GM12865 (cell line): Measurements from ENCODE around the gene ELOVL5.

Source experiments
- DNase-seq: peaks from one replicate; pipeline ENCODE4 v3.0.0; 2010; ENCODE audit warnings: low read depth
- H3K4me3 ChIP-seq: 2 replicates; pipeline ENCODE4 v1.5.1; 2011; ENCODE audit warnings: mild to moderate bottlenecking, low read depth, low read length, control low read depth
- TF ChIP-seq, protein P1 (sequence below): IDR thresholded peaks from 2 replicates; pipeline ENCODE4 v1.5.1; 2011; ENCODE audit warnings: low read length, control low read depth, low read depth, inconsistent platforms; ENCODE audit not compliant: insufficient read depth; ENCODE audit errors: missing control alignments

The ELOVL5 gene

GRCh38 chr6:53369876-53370515 is 21.2 kb upstream of the ELOVL5 start:
- H3K4me3 ChIP-seq: no peak overlapping the region
- TF ChIP-seq, protein P1, sequence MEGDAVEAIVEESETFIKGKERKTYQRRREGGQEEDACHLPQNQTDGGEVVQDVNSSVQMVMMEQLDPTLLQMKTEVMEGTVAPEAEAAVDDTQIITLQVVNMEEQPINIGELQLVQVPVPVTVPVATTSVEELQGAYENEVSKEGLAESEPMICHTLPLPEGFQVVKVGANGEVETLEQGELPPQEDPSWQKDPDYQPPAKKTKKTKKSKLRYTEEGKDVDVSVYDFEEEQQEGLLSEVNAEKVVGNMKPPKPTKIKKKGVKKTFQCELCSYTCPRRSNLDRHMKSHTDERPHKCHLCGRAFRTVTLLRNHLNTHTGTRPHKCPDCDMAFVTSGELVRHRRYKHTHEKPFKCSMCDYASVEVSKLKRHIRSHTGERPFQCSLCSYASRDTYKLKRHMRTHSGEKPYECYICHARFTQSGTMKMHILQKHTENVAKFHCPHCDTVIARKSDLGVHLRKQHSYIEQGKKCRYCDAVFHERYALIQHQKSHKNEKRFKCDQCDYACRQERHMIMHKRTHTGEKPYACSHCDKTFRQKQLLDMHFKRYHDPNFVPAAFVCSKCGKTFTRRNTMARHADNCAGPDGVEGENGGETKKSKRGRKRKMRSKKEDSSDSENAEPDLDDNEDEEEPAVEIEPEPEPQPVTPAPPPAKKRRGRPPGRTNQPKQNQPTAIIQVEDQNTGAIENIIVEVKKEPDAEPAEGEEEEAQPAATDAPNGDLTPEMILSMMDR: no peak
- DNase-seq: no peak

- TF ChIP-seq, protein P1: no peak
- DNase-seq: no peak
- H3K4me3 ChIP-seq: no peak overlapping the region
These were observed 20.3 kb upstream of the ELOVL5 start for GRCh38 chr6:53369051-53369450.

GRCh38 chr6:53366128-53366641 is 17.4 kb upstream of the ELOVL5 start:
- no peak overlapping the region for H3K4me3 ChIP-seq

GRCh38 chr6:53363341-53364079 is 14.8 kb upstream of the ELOVL5 start:
- TF ChIP-seq, protein P1: no peak
- no peak overlapping the region for H3K4me3 ChIP-seq
- DNase-seq: no peak

More at GRCh38 chr6:53366128-53366641, 17.4 kb upstream of the ELOVL5 start:
- DNase-seq: no peak
- TF ChIP-seq, protein P1: no peak

GRCh38 chr6:53361549-53362031 is 12.8 kb upstream of the ELOVL5 start:
- H3K4me3 ChIP-seq: no peak overlapping the region
- TF ChIP-seq, protein P1: no peak
- DNase-seq: peak; percentile 81

- TF ChIP-seq, protein P1: no peak
- peak; percentile 25 for DNase-seq
- peak overlapping the region; percentile 65 for H3K4me3 ChIP-seq
These were observed 11.6 kb upstream of the ELOVL5 start for GRCh38 chr6:53360093-53360912.
